Measurements from ENCODE around the gene ZFYVE28. TPM values are rescaled to one million over a fixed set of nuclear protein-coding genes. Genes with fewer than 3 reads are reported as not detected.

Gene ZFYVE28
- total RNA-seq, 1 donor from 2014 or later = 1.3 TPM

DNA sequence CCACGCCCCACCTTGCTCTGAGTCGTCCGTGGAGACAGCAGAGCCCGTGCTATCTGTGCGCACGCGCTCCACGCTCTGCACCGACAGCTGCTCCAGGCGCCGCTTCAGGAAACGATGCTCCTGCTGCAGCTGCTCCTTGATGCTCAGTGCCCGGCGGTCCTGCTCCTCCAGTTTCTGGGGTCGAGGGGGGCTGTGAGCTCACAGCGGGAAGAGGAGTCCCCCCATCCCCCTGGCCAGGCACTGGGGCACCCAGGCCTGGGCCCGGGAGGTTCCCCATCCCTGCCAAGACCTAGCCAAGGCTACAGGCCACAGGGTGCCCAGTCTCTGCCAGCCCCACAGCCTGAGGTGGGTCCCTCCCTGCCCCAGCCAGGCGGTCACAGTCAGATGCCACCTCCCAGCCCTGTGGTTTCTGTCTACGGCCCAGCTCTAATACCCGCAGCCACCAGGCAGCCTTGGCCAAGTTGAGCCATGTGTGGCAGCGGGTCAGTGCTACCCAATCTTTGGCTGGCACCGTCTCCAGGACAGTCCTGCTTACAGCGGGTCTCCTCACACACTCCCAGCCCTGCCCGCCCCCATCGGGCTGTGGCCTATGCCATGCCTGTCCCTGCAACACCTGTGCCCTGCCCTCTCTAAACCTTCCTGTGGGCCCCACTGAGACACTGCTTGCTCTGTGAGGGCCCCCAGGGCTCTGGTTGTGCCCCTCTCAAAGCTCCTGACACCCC is 167.2 kb downstream of the ZFYVE28 start:
- no peak overlapping the region for H3K4me3 ChIP-seq (ENCODE audit: low read depth, low read length)
- peaks cover 22% of the 10 kb centered on the region for H3K36me3 ChIP-seq (ENCODE audit: control insufficient read depth, insufficient read depth, low read length)
- H3K27me3 ChIP-seq (ENCODE audit: control insufficient read depth, insufficient read depth, low read length) = no peaks in the 10 kb centered on the region
- no peak for FAIRE-seq
- no peak for DNase-seq (ENCODE audit: low read depth)
- TF ChIP-seq, protein P1, sequence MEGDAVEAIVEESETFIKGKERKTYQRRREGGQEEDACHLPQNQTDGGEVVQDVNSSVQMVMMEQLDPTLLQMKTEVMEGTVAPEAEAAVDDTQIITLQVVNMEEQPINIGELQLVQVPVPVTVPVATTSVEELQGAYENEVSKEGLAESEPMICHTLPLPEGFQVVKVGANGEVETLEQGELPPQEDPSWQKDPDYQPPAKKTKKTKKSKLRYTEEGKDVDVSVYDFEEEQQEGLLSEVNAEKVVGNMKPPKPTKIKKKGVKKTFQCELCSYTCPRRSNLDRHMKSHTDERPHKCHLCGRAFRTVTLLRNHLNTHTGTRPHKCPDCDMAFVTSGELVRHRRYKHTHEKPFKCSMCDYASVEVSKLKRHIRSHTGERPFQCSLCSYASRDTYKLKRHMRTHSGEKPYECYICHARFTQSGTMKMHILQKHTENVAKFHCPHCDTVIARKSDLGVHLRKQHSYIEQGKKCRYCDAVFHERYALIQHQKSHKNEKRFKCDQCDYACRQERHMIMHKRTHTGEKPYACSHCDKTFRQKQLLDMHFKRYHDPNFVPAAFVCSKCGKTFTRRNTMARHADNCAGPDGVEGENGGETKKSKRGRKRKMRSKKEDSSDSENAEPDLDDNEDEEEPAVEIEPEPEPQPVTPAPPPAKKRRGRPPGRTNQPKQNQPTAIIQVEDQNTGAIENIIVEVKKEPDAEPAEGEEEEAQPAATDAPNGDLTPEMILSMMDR (IDR thresholded peaks at IDR 0.05; ENCODE audit: insufficient read depth, low read length, severe bottlenecking) = no peak

DNA sequence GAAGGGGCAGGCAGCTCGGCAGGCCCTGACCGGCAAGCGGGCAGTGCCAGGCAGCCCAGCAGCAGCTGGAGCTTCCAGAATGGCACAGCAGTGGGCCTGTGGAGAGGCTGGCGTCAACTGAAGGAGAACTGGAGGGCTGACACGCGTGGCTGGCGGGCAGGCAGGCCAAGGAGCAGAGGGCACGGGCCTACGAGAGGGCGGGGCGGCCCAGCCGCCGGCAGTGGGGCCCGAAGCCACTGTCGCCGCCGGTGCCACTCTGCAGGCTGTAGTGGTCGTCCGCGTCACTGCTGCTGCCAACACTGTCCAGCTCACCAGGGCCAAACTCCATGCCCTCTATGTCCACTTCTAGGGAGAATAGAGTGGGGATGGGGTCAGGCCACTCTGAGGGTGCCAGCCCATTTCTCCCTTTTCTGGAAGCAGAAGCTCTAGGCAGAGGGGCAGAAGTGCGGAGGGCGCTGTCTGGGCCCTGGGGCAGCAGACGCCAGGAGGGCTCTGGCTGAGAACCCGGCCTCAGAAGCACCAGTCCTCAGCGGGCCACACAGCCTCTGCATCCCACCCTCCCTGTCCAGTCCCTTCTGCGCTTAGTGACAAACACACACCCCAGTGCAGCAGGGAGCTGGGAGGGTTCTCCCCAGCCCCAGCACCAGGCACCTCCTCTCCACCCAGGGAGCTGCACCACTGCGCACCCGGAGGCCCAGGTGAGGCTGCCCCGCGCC is 167.9 kb downstream of the ZFYVE28 start:
- TF ChIP-seq, protein P1 (IDR thresholded peaks at IDR 0.05; ENCODE audit: insufficient read depth, low read length, severe bottlenecking) = no peak
- DNase-seq (ENCODE audit: low read depth) (no peak), FAIRE-seq (no peak)
- H3K4me3 ChIP-seq (ENCODE audit: low read depth, low read length) = no peak overlapping the region
- no peaks in the 10 kb centered on the region for H3K27me3 ChIP-seq (ENCODE audit: control insufficient read depth, insufficient read depth, low read length)
- peaks cover 22% of the 10 kb centered on the region for H3K36me3 ChIP-seq (ENCODE audit: control insufficient read depth, insufficient read depth, low read length)

DNA sequence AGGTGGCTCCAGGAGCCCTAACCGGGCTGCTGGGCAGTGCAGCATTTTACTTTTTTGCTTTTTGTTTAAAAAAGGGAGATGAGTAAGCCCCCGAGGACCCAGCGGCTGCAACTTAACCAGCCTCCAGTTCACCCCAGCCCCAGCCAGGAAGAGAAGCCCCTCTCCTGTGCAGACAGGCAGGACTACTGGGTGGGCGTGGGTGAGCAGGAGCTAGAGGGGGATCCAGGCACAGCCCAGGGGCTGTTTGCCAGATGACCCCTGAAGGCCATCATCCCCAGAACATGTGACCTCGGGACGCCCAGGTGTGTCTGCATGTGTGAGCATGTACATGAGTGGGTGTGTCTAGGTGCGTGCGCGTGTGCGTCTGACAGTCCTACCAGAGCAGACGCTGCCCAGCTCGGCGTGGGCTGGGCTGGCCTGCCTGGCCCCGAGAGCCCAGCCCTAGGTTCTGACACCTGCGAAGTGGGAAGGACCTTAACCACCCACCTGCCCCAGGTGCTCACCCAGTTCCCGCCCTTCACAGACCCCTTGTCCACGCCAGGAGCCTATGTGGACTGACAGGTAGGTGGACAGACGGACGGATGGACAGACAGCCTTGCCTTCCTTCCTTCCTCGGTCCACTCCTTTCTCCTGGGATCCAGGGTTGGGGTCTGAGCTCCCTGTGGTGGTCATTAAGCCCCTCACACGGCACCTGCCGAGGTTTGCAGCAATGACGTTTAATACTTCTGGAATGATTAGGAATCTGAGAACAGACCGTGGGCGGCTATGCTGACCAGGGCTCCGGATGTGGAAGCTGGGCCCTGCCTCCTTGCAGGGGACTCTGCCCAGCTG is 168.7 kb downstream of the ZFYVE28 start:
- FAIRE-seq (no peak), DNase-seq (ENCODE audit: low read depth) (peak; percentile 13)
- TF ChIP-seq, protein P1 (IDR thresholded peaks at IDR 0.05; ENCODE audit: insufficient read depth, low read length, severe bottlenecking) = no peak
- no peaks in the 10 kb centered on the region for H3K27me3 ChIP-seq (ENCODE audit: control insufficient read depth, insufficient read depth, low read length)
- peaks cover 22% of the 10 kb centered on the region for H3K36me3 ChIP-seq (ENCODE audit: control insufficient read depth, insufficient read depth, low read length)
- no peak overlapping the region for H3K4me3 ChIP-seq (ENCODE audit: low read depth, low read length)

DNA sequence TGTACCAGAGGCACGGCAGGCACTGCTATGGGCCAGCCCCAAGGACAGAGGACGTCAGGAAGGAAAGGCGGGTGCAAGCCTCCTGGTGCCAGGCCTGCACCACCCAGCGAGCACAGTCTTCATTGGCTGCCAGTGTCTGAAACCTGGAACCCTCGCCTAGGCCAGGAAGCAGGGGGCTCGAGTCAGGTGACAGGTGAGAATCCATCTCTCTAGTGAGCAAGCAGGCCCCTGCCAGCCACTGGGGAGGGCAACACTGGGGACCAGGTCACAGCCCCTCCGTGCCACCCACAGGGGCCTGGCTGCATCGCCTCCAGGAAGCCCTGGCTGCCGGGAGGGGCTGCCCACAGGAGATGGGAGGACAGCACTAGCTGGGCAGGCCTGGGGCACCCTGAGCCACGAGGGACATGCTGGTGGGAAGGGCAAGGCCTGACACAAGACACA is 169.6 kb downstream of the ZFYVE28 start:
- DNase-seq (ENCODE audit: low read depth) = no peak
- Histone ChIP-seq H3K27me3 (ENCODE audit: control insufficient read depth, insufficient read depth, low read length) (no peaks in the 10 kb centered on the region), H3K36me3 (ENCODE audit: control insufficient read depth, insufficient read depth, low read length) (peaks cover 22% of the 10 kb centered on the region), H3K4me3 (ENCODE audit: low read depth, low read length) (no peak overlapping the region)
- no peak for FAIRE-seq
- TF ChIP-seq, protein P1 (IDR thresholded peaks at IDR 0.05; ENCODE audit: insufficient read depth, low read length, severe bottlenecking) = no peak

DNA sequence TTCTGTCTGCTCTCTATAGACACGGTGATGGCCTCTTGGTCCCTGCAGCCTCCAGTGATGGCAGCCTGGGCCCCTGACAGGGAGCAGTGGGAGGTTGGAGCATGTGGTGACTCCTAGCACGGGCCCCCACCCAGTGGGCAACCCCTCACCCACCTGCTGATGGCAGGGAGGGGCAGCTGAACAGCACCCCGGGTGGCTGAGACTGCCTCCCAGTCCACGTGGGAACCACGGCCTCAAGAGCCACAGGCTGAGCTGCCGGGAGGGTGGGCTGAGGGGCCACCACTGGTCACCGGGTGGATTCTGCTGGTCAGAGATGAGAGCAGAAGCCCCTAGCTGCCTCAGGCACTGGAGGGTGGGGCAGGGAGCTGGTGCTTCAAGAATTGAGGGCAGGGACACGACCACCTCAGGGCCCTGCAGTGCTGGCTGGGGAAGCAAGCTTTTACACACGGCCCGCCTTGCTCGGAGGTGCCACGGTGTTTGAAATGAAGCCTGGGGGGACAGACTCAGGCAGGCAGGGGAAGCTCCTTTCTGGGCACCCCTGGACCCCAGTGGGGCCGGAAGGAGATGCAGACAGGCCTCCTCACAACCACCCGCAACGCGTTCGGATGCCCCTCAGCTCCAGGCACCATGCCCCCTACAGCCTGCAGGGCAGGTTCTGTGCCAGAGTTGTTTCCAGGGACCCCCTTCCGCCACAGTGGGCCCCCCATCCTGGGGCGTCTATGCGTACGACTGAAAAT is 170.2 kb downstream of the ZFYVE28 start:
- no peak overlapping the region for H3K4me3 ChIP-seq (ENCODE audit: low read depth, low read length)
- H3K36me3 ChIP-seq (ENCODE audit: control insufficient read depth, insufficient read depth, low read length) = peaks cover 20% of the 10 kb centered on the region
- TF ChIP-seq, protein P1 (IDR thresholded peaks at IDR 0.05; ENCODE audit: insufficient read depth, low read length, severe bottlenecking) = no peak
- H3K27me3 ChIP-seq (ENCODE audit: control insufficient read depth, insufficient read depth, low read length) = no peaks in the 10 kb centered on the region
- no peak for DNase-seq (ENCODE audit: low read depth)
- FAIRE-seq = no peak
